CD4-positive, alpha-beta T cell (primary cell): Measurements from ENCODE around the gene CNOT6. TPM values are rescaled to one million over a fixed set of nuclear protein-coding genes. Genes with fewer than 3 reads are reported as not detected.

Experiments used
- ATAC-seq: fragments of 200-7000 bp; cut with Tn5 transposase; one replicate; pipeline ENCODE4 v1.10.0; 2022; ENCODE audit warnings: mild to moderate bottlenecking; ENCODE audit not compliant: poor library complexity
- CTCF ChIA-PET: fragments of 350-600 bp; sonication (Branson Sonifier 250); formaldehyde crosslinking; loops from one replicate; lab custom pipeline; 2021; ENCODE audit warnings: antibody characterized with exemption, inconsistent platforms; lab: Charles Lee
- POLR2A ChIA-PET: fragments of 350-600 bp; sonication (Branson Sonifier 250); formaldehyde crosslinking; loops from one replicate; lab custom pipeline; 2021; ENCODE audit warnings: antibody characterized with exemption, inconsistent platforms; lab: Charles Lee
- DNase-seq, 14 experiments: peaks; one replicate each; pipeline ENCODE4 v3.0.0-alpha.2; 2013 to 2020; ENCODE audit warnings: mixed read lengths in 2 of 14
- H3K27ac ChIP-seq, 2 donors: one replicate each; pipeline versions ENCODE4 v1.5.1 to v1.7.0; 2013; ENCODE audit warnings: low read length in 2 of 2, low read depth in 1 of 2, mild to moderate bottlenecking in 1 of 2
- H3K27me3 ChIP-seq, 2 experiments: 1 replicate in 1 of 2; 2 replicates in 1 of 2; pipeline versions ENCODE4 v1.6.1 to v1.7.0; 2013; ENCODE audit warnings: low read length in 2 of 2, control low read depth in 1 of 2, mild to moderate bottlenecking in 1 of 2, moderate library complexity in 1 of 2; ENCODE audit not compliant: insufficient read depth in 2 of 2, control insufficient read depth in 1 of 2
- H3K36me3 ChIP-seq: one replicate; pipeline ENCODE4 v1.6.1; 2013; ENCODE audit warnings: low read length, control low read depth; ENCODE audit not compliant: insufficient read depth
- H3K4me1 ChIP-seq: one replicate; pipeline ENCODE4 v1.6.1; 2013; ENCODE audit warnings: low read length, control low read depth; ENCODE audit not compliant: insufficient read depth
- H3K4me3 ChIP-seq: one replicate; pipeline ENCODE4 v1.5.1; 2013; ENCODE audit warnings: mild to moderate bottlenecking, low read length, moderate library complexity
- H3K9me3 ChIP-seq, 2 experiments: 1 replicate in 1 of 2; 2 replicates in 1 of 2; pipeline versions ENCODE4 v1.6.1 to v1.7.0; 2013; ENCODE audit warnings: low read length in 2 of 2, mild to moderate bottlenecking in 2 of 2, control low read depth in 1 of 2, moderate library complexity in 1 of 2; ENCODE audit not compliant: control insufficient read depth in 1 of 2, insufficient read depth in 1 of 2
- H3K27ac Mint-ChIP-seq: one replicate; pipeline ENCODE4 v1.8.0; 2020; ENCODE audit warnings: mixed read lengths
- H3K27me3 Mint-ChIP-seq: one replicate; pipeline ENCODE4 v1.8.0; 2021; ENCODE audit warnings: mixed read lengths
- H3K36me3 Mint-ChIP-seq: one replicate; pipeline ENCODE4 v1.8.0; 2021; ENCODE audit warnings: low read depth, mixed read lengths
- H3K4me1 Mint-ChIP-seq: one replicate; pipeline ENCODE4 v1.8.0; 2021; ENCODE audit warnings: low read depth, mixed read lengths
- H3K4me3 Mint-ChIP-seq: one replicate; pipeline ENCODE4 v1.8.0; 2020; ENCODE audit warnings: mild to moderate bottlenecking, mixed read lengths
- H3K9me3 Mint-ChIP-seq: one replicate; pipeline ENCODE4 v1.8.0; 2020; ENCODE audit warnings: mixed read lengths
- intact Hi-C, 2 experiments: fragments of 100-400 bp; cut with DNase I in 1 of 2; cut with micrococcal nuclease in 1 of 2; formaldehyde crosslinking; loops; one replicate each; pipeline versions ENCODE4 v1.15.1 to v1.9.0; 2023 to 2025; cut with DNase I, micrococcal nuclease
- total RNA-seq, 174 experiments: library from RNA in 2 of 174; stranded (reverse) in 2 of 174; gene quantifications; one replicate each; pipeline ENCODE4 v1.2.3 and lab custom pipeline; 2021 to 2026
- TF ChIP-seq, protein P1 (sequence below): fragments of 200-600 bp; IDR thresholded peaks from one replicate; pipeline ENCODE4 v1.8.0; 2022; ENCODE audit warnings: antibody characterized with exemption, mild to moderate bottlenecking

The CNOT6 gene
- total RNA-seq, 2 experiments from 2014 or later, result 12.5 to 13.8 TPM

DNA sequence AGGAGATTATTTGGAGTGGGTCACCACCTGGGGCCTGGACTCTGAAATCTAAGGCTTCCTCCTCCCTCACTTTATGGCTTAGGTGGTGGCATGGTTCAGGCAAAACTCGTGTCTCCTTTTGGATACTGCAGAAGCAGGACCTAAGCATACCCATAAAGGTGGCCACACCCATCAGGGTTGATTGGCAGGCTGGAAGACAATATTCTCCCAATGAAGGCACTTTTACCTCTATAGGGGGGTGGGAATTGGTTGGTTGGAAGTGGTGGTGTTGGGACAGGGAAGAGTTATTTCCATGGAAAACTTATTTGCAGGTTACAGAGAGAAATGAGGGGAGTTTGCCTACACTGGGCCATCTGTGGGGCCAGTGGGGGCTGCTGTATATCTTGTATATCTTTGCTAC lies 39.7 kb downstream of the CNOT6 start:
- H3K9me3 Mint-ChIP-seq, result no peaks in the 10 kb centered on the region
- ChIA-PET CTCF (no interaction called here), POLR2A (no interaction called here)
- no peak for DNase-seq
- H3K27ac Mint-ChIP-seq, result no peak overlapping the region
- no peak for ATAC-seq
- TF ChIP-seq, protein P1, sequence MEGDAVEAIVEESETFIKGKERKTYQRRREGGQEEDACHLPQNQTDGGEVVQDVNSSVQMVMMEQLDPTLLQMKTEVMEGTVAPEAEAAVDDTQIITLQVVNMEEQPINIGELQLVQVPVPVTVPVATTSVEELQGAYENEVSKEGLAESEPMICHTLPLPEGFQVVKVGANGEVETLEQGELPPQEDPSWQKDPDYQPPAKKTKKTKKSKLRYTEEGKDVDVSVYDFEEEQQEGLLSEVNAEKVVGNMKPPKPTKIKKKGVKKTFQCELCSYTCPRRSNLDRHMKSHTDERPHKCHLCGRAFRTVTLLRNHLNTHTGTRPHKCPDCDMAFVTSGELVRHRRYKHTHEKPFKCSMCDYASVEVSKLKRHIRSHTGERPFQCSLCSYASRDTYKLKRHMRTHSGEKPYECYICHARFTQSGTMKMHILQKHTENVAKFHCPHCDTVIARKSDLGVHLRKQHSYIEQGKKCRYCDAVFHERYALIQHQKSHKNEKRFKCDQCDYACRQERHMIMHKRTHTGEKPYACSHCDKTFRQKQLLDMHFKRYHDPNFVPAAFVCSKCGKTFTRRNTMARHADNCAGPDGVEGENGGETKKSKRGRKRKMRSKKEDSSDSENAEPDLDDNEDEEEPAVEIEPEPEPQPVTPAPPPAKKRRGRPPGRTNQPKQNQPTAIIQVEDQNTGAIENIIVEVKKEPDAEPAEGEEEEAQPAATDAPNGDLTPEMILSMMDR, result no peak
- H3K27me3 ChIP-seq, result no peaks in the 10 kb centered on the region
- no peaks in the 10 kb centered on the region for H3K27me3 Mint-ChIP-seq
- H3K36me3 ChIP-seq, result peaks cover 22% of the 10 kb centered on the region
- no peak overlapping the region for H3K27ac ChIP-seq
- H3K9me3 ChIP-seq, result peaks cover 0 to 7% of the 10 kb centered on the region in 2 experiments
- no peaks in the 10 kb centered on the region for H3K4me1 ChIP-seq
- H3K4me3 Mint-ChIP-seq, result no peak overlapping the region
- H3K4me3 ChIP-seq, result no peak overlapping the region
- intact Hi-C loops, result no loop called here
- peaks cover 10% of the 10 kb centered on the region for H3K4me1 Mint-ChIP-seq
- H3K36me3 Mint-ChIP-seq, result peaks cover 78% of the 10 kb centered on the region

DNA sequence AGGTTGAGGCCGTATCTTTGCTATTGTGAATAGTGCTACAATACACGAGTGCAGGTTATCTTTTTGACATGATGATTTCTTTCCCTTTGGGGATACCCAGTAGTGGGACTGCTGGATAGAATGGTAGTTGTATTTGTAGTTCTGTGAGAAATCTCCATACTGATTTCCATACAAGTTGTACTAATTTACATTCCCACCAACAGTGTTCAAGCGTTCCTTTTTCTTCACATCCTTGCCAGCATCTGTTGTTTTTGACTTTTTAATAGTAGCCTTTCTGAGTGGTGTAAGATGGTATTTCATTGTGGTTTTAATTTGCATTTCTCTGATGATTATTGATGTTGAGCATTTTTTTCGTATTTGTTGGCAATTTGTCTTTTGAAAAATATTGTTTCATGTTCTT lies 41.4 kb downstream of the CNOT6 start:
- H3K9me3 Mint-ChIP-seq, result no peaks in the 10 kb centered on the region
- intact Hi-C loops, result no loop called here
- Histone ChIP-seq H3K4me1 (no peaks in the 10 kb centered on the region), H3K27ac (no peak overlapping the region), H3K36me3 (peaks cover 15% of the 10 kb centered on the region), H3K27me3 (no peaks in the 10 kb centered on the region), H3K9me3 (peaks cover 0 to 7% of the 10 kb centered on the region in 2 experiments), H3K4me3 (no peak overlapping the region)
- no peak overlapping the region for H3K27ac Mint-ChIP-seq
- DNase-seq, result no peak
- no peak overlapping the region for H3K4me3 Mint-ChIP-seq
- TF ChIP-seq, protein P1, result no peak
- no peaks in the 10 kb centered on the region for H3K27me3 Mint-ChIP-seq
- H3K4me1 Mint-ChIP-seq, result peaks cover 10% of the 10 kb centered on the region
- ChIA-PET CTCF (no interaction called here), POLR2A (no interaction called here)
- H3K36me3 Mint-ChIP-seq, result peaks cover 76% of the 10 kb centered on the region
- ATAC-seq, result no peak

DNA sequence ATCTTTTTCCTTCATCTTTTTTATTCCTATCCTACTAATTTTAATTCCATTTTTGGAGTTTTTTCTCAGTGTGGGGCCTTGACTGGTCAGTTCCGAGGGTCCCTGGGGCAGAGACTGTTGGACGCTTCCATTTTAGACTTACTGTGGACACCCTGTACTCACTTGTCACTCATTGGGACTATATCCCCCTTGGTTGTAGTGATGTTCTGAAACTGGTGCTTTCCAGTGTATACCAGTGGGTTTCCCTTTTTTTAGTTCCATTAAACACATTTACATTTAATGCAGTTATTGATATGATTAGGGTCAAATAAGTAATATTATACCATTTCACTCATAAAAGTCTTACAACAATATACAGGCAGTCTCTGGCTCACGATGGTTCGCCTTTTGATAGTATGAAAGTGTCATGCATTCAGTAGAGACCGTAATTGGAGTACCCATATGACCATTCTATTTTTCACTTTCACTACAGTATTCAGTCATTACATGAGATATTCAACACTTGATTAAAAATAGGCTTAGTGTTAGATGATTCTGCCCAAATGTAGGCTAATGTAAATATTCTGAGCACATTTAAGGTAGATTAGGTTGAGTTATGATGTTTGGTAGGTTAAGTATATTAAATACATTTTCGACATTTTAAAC lies 46.0 kb downstream of the CNOT6 start:
- Histone ChIP-seq H3K4me3 (no peak overlapping the region), H3K4me1 (no peaks in the 10 kb centered on the region), H3K27me3 (no peaks in the 10 kb centered on the region), H3K9me3 (no peaks in the 10 kb centered on the region), H3K27ac (no peak overlapping the region), H3K36me3 (peaks cover 15% of the 10 kb centered on the region)
- ChIA-PET POLR2A (no interaction called here), CTCF (no interaction called here)
- Mint-ChIP-seq H3K27me3 (no peaks in the 10 kb centered on the region), H3K4me1 (peaks cover 8% of the 10 kb centered on the region), H3K27ac (no peak overlapping the region), H3K9me3 (no peaks in the 10 kb centered on the region), H3K4me3 (no peak overlapping the region), H3K36me3 (peaks cover 78% of the 10 kb centered on the region)
- no peak for DNase-seq
- ATAC-seq, result no peak
- intact Hi-C loops, result no loop called here
- TF ChIP-seq, protein P1, result no peak
